ENCODE results near the gene TMEM131. TPM values are rescaled to one million over a fixed set of nuclear protein-coding genes. Genes with fewer than 3 reads are reported as not detected.
"Not testable (repeated sequence)": the region's sequence is repeated elsewhere in the genome, so short reads cannot be mapped to it uniquely, and the experiment has no call there.

Gene TMEM131
- total RNA-seq, 1 donor from 2014 or later = 35.2 TPM

DNA sequence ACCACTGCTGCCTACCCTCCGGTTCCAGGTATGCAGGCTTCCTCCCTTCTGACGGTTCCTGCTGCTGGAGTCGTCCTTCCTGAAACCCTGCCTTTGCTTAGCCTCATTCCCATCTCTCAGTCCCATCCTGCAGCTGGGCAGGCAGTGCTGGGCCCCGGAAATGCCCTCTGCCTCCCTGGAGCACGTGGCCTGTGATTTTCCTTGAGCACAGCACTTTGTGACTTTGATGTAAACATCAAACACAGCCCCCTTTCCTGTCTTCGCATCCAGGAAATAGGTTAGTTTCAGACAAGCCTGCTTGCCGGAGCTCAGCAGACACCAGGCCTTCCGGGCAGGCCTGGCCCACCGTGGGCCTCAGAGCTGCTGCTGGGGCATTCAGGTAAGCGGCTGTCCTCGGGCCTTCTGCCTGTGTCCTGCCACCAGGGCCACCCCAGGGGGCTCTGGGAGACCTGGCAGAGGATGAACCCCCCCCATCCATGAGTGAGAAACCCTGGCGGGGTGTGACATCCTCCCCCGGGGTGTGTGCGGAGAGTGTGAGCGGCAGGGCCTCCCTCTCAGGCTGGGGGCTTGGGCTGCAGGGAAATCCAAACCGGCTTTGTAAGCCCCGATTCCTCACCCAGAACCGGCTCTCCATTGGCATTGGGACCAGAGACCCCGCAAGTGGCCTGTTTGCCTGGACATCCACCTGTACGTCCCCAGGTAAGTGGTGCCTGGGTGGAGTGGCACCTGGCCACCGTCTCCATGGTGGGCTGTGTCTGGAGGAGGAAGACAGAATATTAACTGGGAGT lies 282.3 kb downstream of the TMEM131 start, which contains the start of gene ZAP70:
TSS of gene ZAP70 (plus strand) at position 281 of the 788 bp plus-strand sequence. CDS start 10,461 bp downstream, outside the sequence.
- DNase-seq (ENCODE audit: low read depth) = no peak

GRCh38 chr2:97712693-97713295 lies 283.0 kb downstream of the TMEM131 start:
- DNase-seq (ENCODE audit: low read depth) = no peak

GRCh38 chr2:97712175-97712574 lies 283.6 kb downstream of the TMEM131 start:
- not testable (repeated sequence) for DNase-seq (ENCODE audit: low read depth)

DNA sequence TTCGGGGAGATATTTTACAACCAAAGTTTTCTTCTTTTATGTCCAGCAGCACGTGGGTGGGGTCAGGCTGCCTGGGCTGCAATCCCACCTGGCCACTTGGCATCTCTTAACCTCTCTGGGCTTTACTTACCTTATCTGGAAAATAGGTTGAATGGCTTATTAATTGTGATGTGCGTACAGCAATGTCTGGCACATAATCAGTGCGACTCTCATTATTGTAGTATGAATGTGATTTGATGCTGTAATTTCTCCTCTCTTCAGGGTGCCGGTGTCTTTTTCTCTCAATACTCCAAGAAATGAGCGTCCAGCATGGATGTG lies 284.4 kb downstream of the TMEM131 start:
- no peak for DNase-seq (ENCODE audit: low read depth)

GRCh38 chr2:97708608-97709007 lies 287.1 kb downstream of the TMEM131 start:
- DNase-seq (ENCODE audit: low read depth) = no peak

GRCh38 chr2:97708048-97708380 lies 287.7 kb downstream of the TMEM131 start:
- DNase-seq (ENCODE audit: low read depth) = no peak

GRCh38 chr2:97707362-97708047 lies 288.2 kb downstream of the TMEM131 start:
- DNase-seq (ENCODE audit: low read depth) = no peak

DNA sequence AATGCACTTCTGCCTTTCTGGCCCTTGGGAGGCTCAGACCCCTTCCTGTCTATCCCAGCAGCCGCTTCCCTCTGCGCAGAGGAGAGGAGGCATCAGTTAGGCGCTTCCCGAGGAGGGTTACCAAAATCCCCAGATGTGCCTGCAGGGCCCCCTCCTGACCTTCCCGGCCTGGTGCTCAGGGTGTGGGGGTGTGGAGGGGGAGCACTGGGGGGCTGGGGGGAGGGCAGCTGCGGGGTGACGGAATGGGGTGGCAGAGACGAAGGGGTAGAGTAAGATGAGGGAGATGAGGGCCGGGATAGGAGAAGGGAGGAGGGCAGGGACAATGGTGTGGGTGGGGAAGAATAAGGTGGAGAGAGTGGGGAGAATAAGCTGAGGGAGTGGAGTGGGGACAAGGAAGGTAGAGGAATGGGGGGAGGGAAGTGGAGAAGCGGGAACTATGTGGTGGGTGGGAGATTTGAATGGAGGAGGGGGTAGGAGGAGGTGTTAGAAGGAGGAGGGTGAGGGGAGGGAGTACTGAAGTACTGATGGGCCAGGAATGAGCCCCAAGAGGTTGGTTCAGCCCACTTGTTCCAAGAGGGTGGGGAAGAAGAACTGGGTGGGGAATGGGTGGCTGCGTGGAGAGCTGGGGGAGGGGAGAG lies 288.9 kb downstream of the TMEM131 start:
- no peak for DNase-seq (ENCODE audit: low read depth)

Other genes with a start within 250 kb of the TMEM131 start
- gene VWA3B, start 91.2 kb upstream of the TMEM131 start, total RNA-seq = not detected in 2 replicates

Data from myocyte (in vitro differentiated cells).